GM18517 (cell line): ENCODE results near the gene FAM98B.
A peak's percentile ranks its signal among the peaks of the same experiment; 100 is the strongest.
"Not testable (repeated sequence)": the region's sequence is repeated elsewhere in the genome, so short reads cannot be mapped to it uniquely, and the experiment has no call there.

Source experiments
- ATAC-seq: cut with Tn5 transposase; IDR thresholded peaks from one replicate; pipeline ENCODE4 v1.9.1; 2021; ENCODE audit warnings: mild to moderate bottlenecking, moderate library complexity; ENCODE audit not compliant: unreplicated experiment

Gene FAM98B

GRCh38 chr15:38453971-38454695 is at the start of gene FAM98B:
TSS of gene FAM98B (plus strand) at chr15:38454127. CDS start at chr15:38454162, 35 bp downstream.
- peak; percentile 79 for ATAC-seq

DNA sequence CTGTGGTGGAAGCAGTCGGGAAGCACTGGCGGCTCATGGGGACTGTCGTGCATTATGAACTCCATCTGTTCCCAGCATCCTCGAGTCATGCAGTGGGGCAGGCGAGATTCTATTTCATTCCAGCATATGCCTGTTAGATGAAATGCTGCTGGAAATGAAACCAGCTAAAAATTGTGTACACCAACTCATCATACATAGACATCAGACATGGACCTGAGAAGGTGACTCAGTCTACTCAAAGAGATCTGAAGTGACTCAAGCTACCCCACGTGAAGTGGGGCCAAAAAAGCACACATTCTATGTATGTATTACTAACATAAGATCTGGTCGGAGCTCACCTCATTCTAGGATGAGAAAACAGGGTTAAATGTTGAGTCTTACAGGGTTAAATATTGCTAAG is 47.5 kb upstream of the FAM98B start:
- ATAC-seq, result no peak

DNA sequence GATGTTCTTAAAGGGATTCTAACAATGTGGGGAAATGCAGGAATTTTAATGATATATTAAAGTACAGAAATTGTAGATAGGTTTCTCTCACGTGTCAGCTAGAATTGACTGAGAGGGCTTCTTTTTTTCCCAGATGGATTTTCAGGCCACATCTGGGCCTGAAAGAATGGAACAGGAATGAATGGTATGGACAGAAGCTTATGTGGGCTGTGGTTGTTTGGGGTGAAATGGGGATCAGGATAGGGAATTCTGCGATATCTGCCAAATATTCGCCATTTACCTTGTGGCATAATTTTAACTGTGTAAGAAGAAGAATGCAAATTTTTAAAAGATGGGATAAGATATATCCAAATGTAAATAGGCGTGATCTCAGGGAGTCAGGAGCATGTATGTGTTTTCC is 45.4 kb upstream of the FAM98B start:
- no peak for ATAC-seq

GRCh38 chr15:38411902-38412301 is 42.0 kb upstream of the FAM98B start:
- no peak for ATAC-seq

DNA sequence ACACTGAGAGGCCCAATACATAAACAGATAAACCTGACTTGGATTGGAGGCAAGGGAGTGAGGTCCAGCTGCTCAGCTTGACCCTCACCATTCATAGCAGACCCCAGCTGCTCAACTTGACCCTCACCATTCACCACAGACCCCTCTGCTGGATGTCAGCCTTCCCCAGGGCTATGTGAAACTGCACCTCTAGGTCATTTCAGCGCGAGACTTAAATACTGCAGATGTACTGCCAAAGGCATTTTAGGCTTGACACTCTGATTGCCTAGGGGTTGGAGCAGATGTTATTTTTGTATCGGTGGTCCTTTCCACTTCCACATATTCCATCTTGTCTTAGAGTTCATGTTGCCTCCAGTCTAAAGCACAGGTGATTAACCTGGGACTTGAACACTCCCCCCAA is 41.5 kb upstream of the FAM98B start:
- ATAC-seq, result no peak

GRCh38 chr15:38414357-38414756 is 39.6 kb upstream of the FAM98B start:
- ATAC-seq, result no peak

DNA sequence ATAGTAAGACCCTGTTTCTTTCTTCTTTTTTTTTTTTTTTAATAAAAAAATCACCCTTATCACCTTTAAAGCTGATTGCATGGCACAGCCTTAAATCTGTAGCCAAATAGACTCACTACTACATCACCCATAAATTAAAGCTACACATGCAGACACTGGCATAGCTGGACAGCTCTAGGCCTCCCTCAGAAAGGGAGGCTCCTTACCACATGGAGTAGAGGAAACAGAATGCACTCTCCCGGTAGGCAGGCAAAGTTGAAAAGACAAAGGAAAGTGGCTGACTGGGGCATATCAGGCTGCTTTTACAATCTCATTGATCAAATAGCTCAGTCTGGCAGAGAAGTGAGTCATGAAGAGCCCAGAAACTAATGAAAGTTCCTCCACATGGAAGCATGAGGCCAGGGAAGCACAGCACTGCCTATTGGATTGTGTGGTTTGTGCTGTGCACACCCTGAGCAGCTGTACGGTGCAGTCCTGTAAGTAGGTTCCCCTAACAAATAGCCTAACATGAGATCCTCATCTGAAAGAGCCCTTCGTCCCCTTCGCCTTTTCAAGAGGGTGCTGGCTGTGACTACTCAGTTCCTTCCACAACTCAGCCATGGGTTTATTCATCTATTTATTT is 32.7 kb upstream of the FAM98B start:
- no peak for ATAC-seq

- ATAC-seq, result peak; percentile 86
Measured at GRCh38 chr15:38424101-38424552, 29.8 kb upstream of the FAM98B start.

DNA sequence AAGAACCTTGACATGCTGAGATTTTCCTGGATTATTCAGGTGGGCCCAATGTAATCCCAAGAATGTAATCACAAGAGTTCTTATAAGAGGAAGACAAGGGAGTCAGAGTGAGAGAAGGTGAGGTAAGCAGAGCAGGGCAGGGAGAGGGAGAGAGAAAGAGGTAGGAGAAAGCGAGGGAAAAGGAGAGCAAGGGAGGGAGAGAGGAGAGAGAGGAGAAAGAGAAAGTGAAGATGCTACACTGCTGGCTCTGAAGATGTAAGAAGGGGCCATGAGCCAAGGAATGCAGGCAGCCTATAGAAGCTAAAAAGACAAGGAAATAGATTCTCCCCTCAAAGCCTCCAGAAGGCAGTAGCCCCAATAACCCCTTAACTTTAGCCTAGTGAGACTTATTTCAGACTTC is 28.7 kb upstream of the FAM98B start:
- no peak for ATAC-seq

DNA sequence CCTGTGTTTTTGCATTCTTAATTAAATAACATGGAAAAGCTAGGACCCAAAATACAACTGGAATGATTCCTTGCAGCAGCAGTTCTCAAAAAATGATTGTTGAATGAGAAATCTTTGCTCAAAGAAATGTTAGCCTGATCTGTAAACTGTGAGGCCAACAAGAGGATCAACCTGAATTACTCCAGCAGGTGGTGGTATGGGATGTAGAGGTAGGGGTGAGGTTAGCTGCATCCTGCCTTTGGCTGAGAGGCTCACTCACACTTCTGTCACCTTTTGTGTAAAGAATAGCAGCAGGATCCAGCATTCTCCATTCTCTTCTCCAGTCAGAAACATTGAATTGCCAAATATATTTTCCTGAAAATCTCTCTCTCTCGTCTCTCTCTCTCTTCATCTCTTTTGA is 26.5 kb upstream of the FAM98B start:
- ATAC-seq, result no peak

DNA sequence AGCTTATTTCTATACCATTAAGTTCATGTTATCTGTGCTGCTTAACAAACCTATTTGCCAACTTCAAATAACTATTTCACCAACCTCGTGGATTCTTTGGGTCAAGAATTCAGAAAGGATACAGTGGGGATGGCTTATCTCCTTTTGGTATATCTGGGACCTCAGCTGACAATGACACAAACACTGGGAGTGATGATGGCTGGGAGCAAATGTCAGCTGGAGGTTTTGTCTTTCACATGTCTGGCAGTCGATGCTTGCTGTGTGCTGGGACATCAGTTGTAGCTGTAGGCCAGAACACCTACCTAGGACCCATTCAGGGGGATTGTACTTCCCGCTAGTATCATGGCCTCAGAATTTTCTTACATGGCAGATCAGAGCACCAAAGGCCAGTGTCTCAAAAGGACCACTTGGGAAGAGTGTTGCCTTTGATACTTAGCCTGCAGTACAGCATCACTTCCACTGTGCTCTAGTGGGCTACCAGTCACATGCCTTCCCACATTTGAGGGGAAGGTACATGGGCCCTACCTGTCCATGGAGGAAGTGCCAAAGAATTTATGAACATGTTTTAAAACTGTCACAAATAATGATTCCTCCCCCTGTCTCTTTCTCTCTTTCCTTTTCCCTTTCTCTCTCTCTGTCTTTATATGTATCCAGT is 23.7 kb upstream of the FAM98B start:
- ATAC-seq, result no peak

DNA sequence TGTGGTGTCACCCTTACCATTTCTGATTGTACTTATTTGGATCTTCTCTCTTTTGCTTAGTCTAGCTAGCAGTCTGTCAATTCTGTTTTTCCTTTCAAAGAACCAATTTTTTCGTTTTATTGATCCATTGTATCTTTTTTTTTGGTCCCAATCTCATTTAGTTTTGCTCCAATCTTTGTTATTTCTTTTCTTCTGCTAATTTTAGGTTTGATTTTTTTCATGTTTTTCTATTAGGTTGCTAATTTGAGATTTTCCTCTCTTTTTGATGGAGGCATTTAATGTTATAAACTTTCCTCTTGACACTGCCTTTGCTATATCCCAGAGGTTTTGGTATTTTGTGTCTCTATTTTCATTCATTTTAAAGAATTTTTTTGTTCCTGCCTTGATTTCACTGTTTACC is 16.9 kb upstream of the FAM98B start:
- no peak for ATAC-seq

DNA sequence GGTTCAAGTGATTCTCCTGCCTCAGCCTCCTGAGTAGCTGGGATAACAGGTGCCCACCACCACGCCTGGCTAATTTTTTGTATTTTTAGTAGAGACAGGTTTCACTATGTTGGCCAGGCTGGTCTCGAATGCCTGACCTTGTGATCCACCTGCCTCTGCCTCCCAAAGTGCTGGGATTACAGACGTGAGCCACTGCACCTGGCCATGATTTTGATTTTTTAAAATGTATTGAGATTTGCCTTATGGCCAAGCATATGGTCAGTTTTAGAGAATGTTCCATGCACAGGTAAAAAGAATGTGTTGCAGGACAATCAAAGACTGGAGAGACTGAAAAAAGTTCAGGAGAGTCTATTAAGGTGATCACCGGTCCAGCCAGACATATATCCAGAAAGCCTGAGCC is 16.3 kb upstream of the FAM98B start:
- ATAC-seq, result not testable (repeated sequence)

GRCh38 chr15:38438031-38438986 is 15.6 kb upstream of the FAM98B start:
- no peak for ATAC-seq

GRCh38 chr15:38440353-38441129 is 13.4 kb upstream of the FAM98B start:
- peak; percentile 76 for ATAC-seq

- no peak for ATAC-seq
Measured at GRCh38 chr15:38441130-38441519, 12.8 kb upstream of the FAM98B start.

GRCh38 chr15:38454696-38455090 is 766 bp downstream of the FAM98B start:
- ATAC-seq, result no peak

- ATAC-seq, result no peak
Measured at GRCh38 chr15:38455092-38455491, 1.2 kb downstream of the FAM98B start.

- ATAC-seq, result no peak
Measured at GRCh38 chr15:38458646-38459045, 4.7 kb downstream of the FAM98B start.

GRCh38 chr15:38459480-38459879 is 5.6 kb downstream of the FAM98B start:
- no peak for ATAC-seq
